Mucosa of stomach (tissue), 1 donor: ENCODE results near the gene QSER1.
"Not testable (repeated sequence)": the region's sequence is repeated elsewhere in the genome, so short reads cannot be mapped to it uniquely, and the experiment has no call there.

Experiments used
- H3K27me3 ChIP-seq: one replicate; pipeline ENCODE4 v1.7.0; 2013; ENCODE audit warnings: mild to moderate bottlenecking, low read length; ENCODE audit not compliant: control insufficient read depth, insufficient read depth
- H3K36me3 ChIP-seq: one replicate; pipeline ENCODE4 v1.7.0; 2013; ENCODE audit warnings: low read length; ENCODE audit not compliant: control insufficient read depth, insufficient read depth
- H3K4me1 ChIP-seq: one replicate; pipeline ENCODE4 v1.7.0; 2013; ENCODE audit warnings: mild to moderate bottlenecking, low read length; ENCODE audit not compliant: control insufficient read depth, insufficient read depth
- H3K4me3 ChIP-seq: one replicate; pipeline ENCODE4 v1.7.0; 2013; ENCODE audit warnings: low read length
- H3K9ac ChIP-seq: one replicate; pipeline ENCODE4 v1.7.0; 2013; ENCODE audit warnings: mild to moderate bottlenecking, low read length, moderate library complexity
- H3K9me3 ChIP-seq: one replicate; pipeline ENCODE4 v1.7.0; 2013; ENCODE audit warnings: mild to moderate bottlenecking, low read length, moderate library complexity; ENCODE audit not compliant: control insufficient read depth
- donor health status: Pancreatic carcinoma.

The QSER1 gene

GRCh38 chr11:33016654-33017053, 124.0 kb downstream of the QSER1 start:
- H3K27me3 ChIP-seq = peaks cover 21% of the 10 kb centered on the region
- no peak overlapping the region for H3K4me3 ChIP-seq
- no peaks in the 10 kb centered on the region for H3K36me3 ChIP-seq
- no peak overlapping the region for H3K9ac ChIP-seq
- no peaks in the 10 kb centered on the region for H3K4me1 ChIP-seq
- no peaks in the 10 kb centered on the region for H3K9me3 ChIP-seq

DNA sequence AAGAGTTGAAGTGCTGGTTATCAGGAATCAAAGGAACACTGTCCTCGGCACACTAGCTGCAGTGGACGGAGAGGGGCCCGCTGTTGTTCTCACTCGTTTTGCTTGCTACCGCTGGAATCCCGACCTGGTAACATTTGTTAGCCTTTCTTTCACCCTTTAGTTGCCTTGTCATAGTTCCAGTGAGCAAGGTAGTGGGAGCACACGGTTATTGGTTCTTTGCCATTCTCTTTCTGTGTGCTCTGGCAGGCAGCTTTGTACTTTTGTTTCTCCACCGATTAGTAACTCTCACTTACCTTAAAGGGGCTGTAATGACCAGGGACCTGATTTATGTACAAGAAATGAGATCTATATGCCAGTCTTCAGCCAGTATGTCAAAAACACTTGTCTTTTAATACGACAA, 124.9 kb downstream of the QSER1 start:
- Histone ChIP-seq H3K27me3 (peaks cover 21% of the 10 kb centered on the region), H3K9me3 (no peaks in the 10 kb centered on the region), H3K4me1 (no peaks in the 10 kb centered on the region), H3K9ac (no peak overlapping the region), H3K36me3 (no peaks in the 10 kb centered on the region), H3K4me3 (no peak overlapping the region)

DNA sequence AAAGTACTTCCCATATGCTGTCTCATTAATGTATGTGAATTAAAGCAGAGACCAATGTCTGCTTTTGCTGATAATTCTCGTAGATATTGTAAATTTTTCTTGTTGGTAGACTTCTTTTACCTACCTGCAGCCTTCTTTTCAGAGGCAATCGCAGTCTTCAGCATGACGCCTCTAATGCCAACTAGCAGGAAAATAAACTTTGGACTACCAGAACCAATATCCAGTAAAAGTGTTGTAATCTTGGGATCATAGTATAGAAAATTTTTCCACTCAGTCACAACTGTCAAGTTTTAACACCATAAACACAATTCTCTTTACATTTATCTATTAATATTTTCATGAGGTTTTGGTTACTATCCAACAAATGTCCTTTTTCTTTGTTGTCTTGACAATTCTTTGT, 125.4 kb downstream of the QSER1 start:
- Histone ChIP-seq H3K9me3 (no peaks in the 10 kb centered on the region), H3K4me3 (no peak overlapping the region), H3K4me1 (no peaks in the 10 kb centered on the region), H3K27me3 (peaks cover 21% of the 10 kb centered on the region), H3K36me3 (no peaks in the 10 kb centered on the region), H3K9ac (no peak overlapping the region)

DNA sequence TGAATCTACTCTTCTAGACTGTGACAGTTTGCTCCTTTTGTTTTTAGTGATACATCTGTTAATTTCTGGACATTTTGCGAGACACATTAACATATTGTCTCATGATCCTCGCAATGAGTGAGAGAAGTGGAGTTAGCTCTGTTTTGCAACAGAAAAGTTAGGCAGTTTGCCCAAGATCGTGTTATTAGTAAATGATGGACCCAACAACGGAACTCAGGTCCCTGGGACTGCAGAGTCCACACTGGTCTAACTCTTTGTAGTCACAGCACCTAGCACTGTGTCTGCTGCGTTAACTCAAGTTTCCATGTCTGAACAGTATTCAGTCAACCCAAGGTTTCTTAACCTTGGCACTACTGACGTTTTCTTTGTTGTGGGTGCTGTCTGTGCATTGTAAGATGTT, 126.2 kb downstream of the QSER1 start:
- H3K4me3 ChIP-seq = no peak overlapping the region
- H3K36me3 ChIP-seq = no peaks in the 10 kb centered on the region
- no peaks in the 10 kb centered on the region for H3K9me3 ChIP-seq
- H3K27me3 ChIP-seq = peaks cover 21% of the 10 kb centered on the region
- no peaks in the 10 kb centered on the region for H3K4me1 ChIP-seq
- no peak overlapping the region for H3K9ac ChIP-seq

- H3K36me3 ChIP-seq = no peaks in the 10 kb centered on the region
- peaks cover 6% of the 10 kb centered on the region for H3K27me3 ChIP-seq
- no peaks in the 10 kb centered on the region for H3K9me3 ChIP-seq
- H3K9ac ChIP-seq = no peak overlapping the region
- no peak overlapping the region for H3K4me3 ChIP-seq
- H3K4me1 ChIP-seq = no peaks in the 10 kb centered on the region
Measured at GRCh38 chr11:33021501-33021900, 128.9 kb downstream of the QSER1 start.

DNA sequence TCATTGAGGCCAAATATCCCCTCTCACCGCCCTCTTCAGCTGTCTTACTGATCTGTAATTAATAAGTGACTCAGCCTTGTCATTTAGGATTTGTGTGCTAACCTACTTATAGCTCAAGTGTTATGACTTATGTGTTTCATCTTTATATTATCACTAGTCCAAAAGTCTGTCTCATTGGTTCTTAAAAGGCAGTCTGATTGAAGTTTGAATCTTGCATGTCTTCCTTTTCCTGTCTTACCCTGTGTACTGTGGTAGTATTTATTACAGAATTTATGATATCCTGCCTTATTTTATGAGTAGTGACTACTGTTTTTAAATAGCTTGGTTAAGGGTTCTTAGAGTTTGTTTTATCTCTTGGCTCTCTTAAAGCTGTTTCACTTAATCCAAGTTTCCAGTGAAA, 129.3 kb downstream of the QSER1 start:
- no peak overlapping the region for H3K4me3 ChIP-seq
- peaks cover 2% of the 10 kb centered on the region for H3K27me3 ChIP-seq
- H3K4me1 ChIP-seq = no peaks in the 10 kb centered on the region
- no peak overlapping the region for H3K9ac ChIP-seq
- H3K9me3 ChIP-seq = no peaks in the 10 kb centered on the region
- no peaks in the 10 kb centered on the region for H3K36me3 ChIP-seq

DNA sequence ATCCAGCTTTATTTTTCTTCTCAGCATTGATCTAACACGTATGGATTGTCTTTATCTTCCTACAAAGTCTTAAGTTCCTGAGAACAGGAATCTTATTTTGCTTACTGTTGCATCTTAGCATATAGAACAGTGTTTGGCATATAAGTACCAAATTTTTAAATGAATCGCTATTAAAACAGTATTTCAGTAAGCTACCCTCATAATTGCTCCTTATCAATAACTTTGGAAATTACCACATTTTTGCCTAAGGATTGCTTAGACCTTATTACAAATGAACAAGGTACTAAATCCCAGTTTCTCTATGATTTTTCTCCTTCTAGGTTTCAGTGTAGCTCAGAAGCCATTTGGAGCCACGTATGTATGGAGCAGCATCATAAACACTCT, 132.7 kb downstream of the QSER1 start:
- Histone ChIP-seq H3K36me3 (no peaks in the 10 kb centered on the region), H3K27me3 (no peaks in the 10 kb centered on the region), H3K9ac (no peak overlapping the region), H3K4me1 (no peaks in the 10 kb centered on the region), H3K4me3 (no peak overlapping the region), H3K9me3 (no peaks in the 10 kb centered on the region)

DNA sequence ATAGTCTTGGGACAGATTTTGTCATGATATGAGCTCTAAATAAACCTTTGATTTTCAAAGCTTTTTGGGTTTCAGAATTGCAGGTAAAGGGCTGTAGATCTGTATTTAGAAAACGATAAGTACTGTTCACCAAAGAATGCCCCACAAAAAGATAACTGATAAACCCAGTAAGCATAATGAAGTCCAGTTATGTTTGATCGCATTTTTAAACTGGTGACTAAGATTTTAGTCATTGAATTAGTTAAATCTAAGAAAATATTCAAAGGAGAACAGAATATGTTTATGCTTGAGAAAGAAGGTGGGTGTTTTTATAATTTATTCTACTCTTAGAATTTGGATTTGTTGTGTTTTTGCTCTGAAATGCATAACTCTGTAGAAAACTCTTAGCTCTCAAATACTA, 134.6 kb downstream of the QSER1 start:
- no peaks in the 10 kb centered on the region for H3K36me3 ChIP-seq
- H3K4me3 ChIP-seq = no peak overlapping the region
- no peaks in the 10 kb centered on the region for H3K4me1 ChIP-seq
- no peak overlapping the region for H3K9ac ChIP-seq
- H3K27me3 ChIP-seq = no peaks in the 10 kb centered on the region
- H3K9me3 ChIP-seq = no peaks in the 10 kb centered on the region

- Histone ChIP-seq H3K27me3 (no peaks in the 10 kb centered on the region), H3K36me3 (no peaks in the 10 kb centered on the region), H3K9me3 (no peaks in the 10 kb centered on the region), H3K4me1 (no peaks in the 10 kb centered on the region), H3K9ac (no peak overlapping the region), H3K4me3 (no peak overlapping the region)
Measured at GRCh38 chr11:33027846-33028536, 135.4 kb downstream of the QSER1 start.

GRCh38 chr11:33028537-33028914, 135.9 kb downstream of the QSER1 start:
- no peaks in the 10 kb centered on the region for H3K36me3 ChIP-seq
- no peak overlapping the region for H3K4me3 ChIP-seq
- H3K27me3 ChIP-seq = no peaks in the 10 kb centered on the region
- H3K9ac ChIP-seq = no peak overlapping the region
- no peaks in the 10 kb centered on the region for H3K4me1 ChIP-seq
- H3K9me3 ChIP-seq = no peaks in the 10 kb centered on the region

GRCh38 chr11:33029218-33029617, 136.6 kb downstream of the QSER1 start:
- not testable (repeated sequence) for H3K27me3 ChIP-seq, H3K4me1 ChIP-seq, H3K4me3 ChIP-seq, H3K9ac ChIP-seq, H3K36me3 ChIP-seq, H3K9me3 ChIP-seq
